PC-3 (cell line): ENCODE data around the gene SAMM50. TPM values are rescaled to one million over a fixed set of nuclear protein-coding genes. Genes with fewer than 3 reads are reported as not detected.

Experiments used
- ATAC-seq: fragments of 200-7000 bp; cut with Tn5 transposase; 2 replicates; pipeline ENCODE4 v1.9.1; 2020; ENCODE audit warnings: mild to moderate bottlenecking, moderate library complexity
- BruUV-seq: library from RNA; stranded (reverse); fragments of 400-500 nt; replicated peaks from 2 replicates; lab custom pipeline; 2021; lab: Mats Ljungman, UMichigan
- CTCF ChIA-PET: fragments of 300-600 bp; sonication (Branson Sonifier 250); formaldehyde crosslinking; loops from one replicate; lab custom pipeline; 2022; ENCODE audit warnings: antibody characterized with exemption; lab: Charles Lee
- POLR2A ChIA-PET: fragments of 300-600 bp; sonication (Branson Sonifier 250); formaldehyde crosslinking; loops from one replicate; lab custom pipeline; 2022; ENCODE audit warnings: antibody characterized with exemption; ENCODE audit not compliant: unreplicated experiment; lab: Charles Lee
- DNase-seq: peaks from one replicate; pipeline ENCODE4 v3.0.0-alpha.2; 2015
- H2AFZ ChIP-seq: fragments of 300-600 bp; sonication (generic); 2 replicates; pipeline ENCODE4 v1.6.0; 2016; ENCODE audit warnings: antibody characterized with exemption, low read length
- H3F3A ChIP-seq: fragments of 300-600 bp; sonication (generic); one replicate; pipeline ENCODE4 v1.6.0; 2017; ENCODE audit warnings: antibody characterized with exemption, low read length, control low read depth, mild to moderate bottlenecking; ENCODE audit not compliant: unreplicated experiment
- H3K27ac ChIP-seq: fragments of 300-600 bp; sonication (generic); 2 replicates; pipeline ENCODE4 v1.5.1; 2016; ENCODE audit warnings: mild to moderate bottlenecking, low read length
- H3K27me3 ChIP-seq: fragments of 300-600 bp; sonication (generic); 2 replicates; pipeline ENCODE4 v1.6.1; 2016; ENCODE audit warnings: low read length, mixed read lengths
- H3K36me3 ChIP-seq: fragments of 300-600 bp; sonication (generic); 2 replicates; pipeline ENCODE4 v1.6.1; 2016; ENCODE audit warnings: low read depth, mixed run types, low read length, mixed read lengths
- H3K4me1 ChIP-seq: fragments of 300-600 bp; sonication (generic); 2 replicates; pipeline ENCODE4 v1.5.1; 2016; ENCODE audit warnings: low read length; ENCODE audit not compliant: insufficient read depth
- H3K4me2 ChIP-seq: fragments of 300-600 bp; sonication (generic); 2 replicates; pipeline ENCODE4 v1.6.0; 2016; ENCODE audit warnings: low read length
- H3K4me3 ChIP-seq: fragments of 300-600 bp; sonication (generic); 2 replicates; pipeline ENCODE4 v1.5.1; 2016; ENCODE audit warnings: mild to moderate bottlenecking, low read length, mixed read lengths
- H3K79me2 ChIP-seq: fragments of 300-600 bp; sonication (generic); 2 replicates; pipeline ENCODE4 v1.6.1; 2017; ENCODE audit warnings: low read length, mixed read lengths
- H3K9ac ChIP-seq: fragments of 300-600 bp; sonication (generic); 2 replicates; pipeline ENCODE4 v1.6.0; 2016; ENCODE audit warnings: mild to moderate bottlenecking, low read length
- H3K9me2 ChIP-seq: fragments of 300-600 bp; sonication (generic); replicated peaks from 2 replicates; pipeline ENCODE4 v1.6.1; 2016; ENCODE audit warnings: mixed run types, low read length, mixed read lengths
- H3K9me3 ChIP-seq: fragments of 300-600 bp; sonication (generic); 2 replicates; pipeline ENCODE4 v1.6.1; 2016; ENCODE audit warnings: low read length, mixed read lengths
- H4K20me1 ChIP-seq: fragments of 300-600 bp; sonication (generic); 2 replicates; pipeline ENCODE4 v1.6.1; 2016; ENCODE audit warnings: low read length, mixed read lengths
- EZH2 ChIP-seq: fragments of 300-600 bp; sonication (generic); IDR thresholded peaks from one replicate; pipeline ENCODE4 v1.6.1; 2017; ENCODE audit warnings: antibody characterized with exemption, mild to moderate bottlenecking, low read length; ENCODE audit not compliant: unreplicated experiment
- EZH2phosphoT487 ChIP-seq: fragments of 300-600 bp; sonication (generic); IDR thresholded peaks from 2 replicates; pipeline ENCODE4 v1.6.1; 2018; ENCODE audit warnings: mild to moderate bottlenecking, antibody characterized with exemption, low read length, borderline replicate concordance
- intact Hi-C: fragments of 100-400 bp; cut with micrococcal nuclease; formaldehyde crosslinking; loops from 2 replicates; pipeline ENCODE4 v1.9.0; 2023
- total RNA-seq: library from RNA; depleted of rRNA; stranded (reverse); fragments of >200 nt; gene quantifications from 2 replicates; pipeline ENCODE4 v1.2.3, GENCODE V29; 2014
- TF ChIP-seq, protein P1 (sequence below): fragments of 300-600 bp; sonication (generic); conservative IDR thresholded peaks from 2 replicates; pipeline ENCODE4 v1.5.1; 2017; ENCODE audit warnings: antibody characterized with exemption, low read depth, mild to moderate bottlenecking, low read length

SAMM50 gene
- total RNA-seq, 1 experiment from 2014 or later: 34.5 TPM

DNA sequence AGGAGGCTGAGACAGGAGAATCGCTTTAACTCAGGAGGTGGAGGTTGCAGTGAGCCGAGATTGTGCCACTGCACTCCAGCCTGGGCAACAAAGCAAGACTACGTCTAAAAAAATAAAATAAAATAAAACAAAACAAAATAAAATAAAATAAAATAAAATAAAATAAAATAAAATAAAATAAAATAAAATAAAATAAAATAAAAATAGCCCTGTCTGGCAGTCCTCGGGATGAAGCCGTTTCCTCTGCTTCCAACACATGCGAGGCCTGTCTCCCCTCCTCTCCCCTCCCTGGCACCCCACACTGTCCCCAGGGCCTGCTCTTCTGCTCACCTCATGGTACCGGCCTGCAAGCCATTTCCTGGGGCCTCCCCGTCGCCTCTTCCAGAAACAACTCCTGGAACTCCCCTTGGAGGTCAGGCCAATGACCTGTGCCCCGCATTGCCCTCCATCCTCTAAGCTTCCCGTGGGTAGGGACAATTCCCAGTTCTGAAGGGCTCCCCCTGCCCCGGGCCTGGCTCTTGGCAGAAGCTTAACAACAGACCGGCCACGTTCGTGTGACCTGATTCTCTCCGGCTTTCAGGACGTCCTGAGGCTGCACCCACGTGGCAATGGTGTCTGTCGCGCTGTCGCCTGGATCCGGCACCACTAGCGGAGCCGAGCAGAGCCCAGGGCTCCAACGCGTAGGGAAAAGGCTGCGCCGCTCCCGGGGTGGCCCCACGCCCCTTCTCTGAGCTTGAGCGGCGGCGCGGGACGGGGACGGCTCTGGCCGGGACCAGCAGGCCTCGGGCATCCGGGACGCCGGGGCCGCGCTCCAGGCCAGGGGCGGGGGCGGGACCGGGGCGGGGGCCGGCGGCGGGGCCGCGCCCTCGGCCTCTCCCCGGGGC is 68.4 kb downstream of the SAMM50 start:
- Histone ChIP-seq H3K9me2 (no peaks in the 10 kb centered on the region), H3K9me3 (no peaks in the 10 kb centered on the region), H3K9ac (peak overlapping the region; percentile 95), H3K79me2 (peaks cover 56% of the 10 kb centered on the region), H3K4me2 (peak overlapping the region; percentile 89), H3K27ac (peak overlapping the region; percentile 56), H3K4me3 (peak overlapping the region; percentile 77), H4K20me1 (no peaks in the 10 kb centered on the region), H3K36me3 (no peaks in the 10 kb centered on the region), H3K27me3 (no peaks in the 10 kb centered on the region), H3K4me1 (peaks cover 22% of the 10 kb centered on the region), H3F3A (peaks cover 3% of the 10 kb centered on the region), H2AFZ (peak overlapping the region; percentile 76)
- peak; percentile 68 for ATAC-seq
- ChIA-PET POLR2A (no interaction called here), CTCF (no interaction called here)
- TF ChIP-seq EZH2 (no peak), EZH2phosphoT487 (no peak)
- TF ChIP-seq, protein P1, sequence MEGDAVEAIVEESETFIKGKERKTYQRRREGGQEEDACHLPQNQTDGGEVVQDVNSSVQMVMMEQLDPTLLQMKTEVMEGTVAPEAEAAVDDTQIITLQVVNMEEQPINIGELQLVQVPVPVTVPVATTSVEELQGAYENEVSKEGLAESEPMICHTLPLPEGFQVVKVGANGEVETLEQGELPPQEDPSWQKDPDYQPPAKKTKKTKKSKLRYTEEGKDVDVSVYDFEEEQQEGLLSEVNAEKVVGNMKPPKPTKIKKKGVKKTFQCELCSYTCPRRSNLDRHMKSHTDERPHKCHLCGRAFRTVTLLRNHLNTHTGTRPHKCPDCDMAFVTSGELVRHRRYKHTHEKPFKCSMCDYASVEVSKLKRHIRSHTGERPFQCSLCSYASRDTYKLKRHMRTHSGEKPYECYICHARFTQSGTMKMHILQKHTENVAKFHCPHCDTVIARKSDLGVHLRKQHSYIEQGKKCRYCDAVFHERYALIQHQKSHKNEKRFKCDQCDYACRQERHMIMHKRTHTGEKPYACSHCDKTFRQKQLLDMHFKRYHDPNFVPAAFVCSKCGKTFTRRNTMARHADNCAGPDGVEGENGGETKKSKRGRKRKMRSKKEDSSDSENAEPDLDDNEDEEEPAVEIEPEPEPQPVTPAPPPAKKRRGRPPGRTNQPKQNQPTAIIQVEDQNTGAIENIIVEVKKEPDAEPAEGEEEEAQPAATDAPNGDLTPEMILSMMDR: no peak
- intact Hi-C loops: loop anchor here (10.0 kb wide), 1 partner anchor 61 kb away; no protein-coding TSS in a partner anchor
- BruUV-seq: TSS peak; percentile 57
- peak; percentile 37 for DNase-seq

DNA sequence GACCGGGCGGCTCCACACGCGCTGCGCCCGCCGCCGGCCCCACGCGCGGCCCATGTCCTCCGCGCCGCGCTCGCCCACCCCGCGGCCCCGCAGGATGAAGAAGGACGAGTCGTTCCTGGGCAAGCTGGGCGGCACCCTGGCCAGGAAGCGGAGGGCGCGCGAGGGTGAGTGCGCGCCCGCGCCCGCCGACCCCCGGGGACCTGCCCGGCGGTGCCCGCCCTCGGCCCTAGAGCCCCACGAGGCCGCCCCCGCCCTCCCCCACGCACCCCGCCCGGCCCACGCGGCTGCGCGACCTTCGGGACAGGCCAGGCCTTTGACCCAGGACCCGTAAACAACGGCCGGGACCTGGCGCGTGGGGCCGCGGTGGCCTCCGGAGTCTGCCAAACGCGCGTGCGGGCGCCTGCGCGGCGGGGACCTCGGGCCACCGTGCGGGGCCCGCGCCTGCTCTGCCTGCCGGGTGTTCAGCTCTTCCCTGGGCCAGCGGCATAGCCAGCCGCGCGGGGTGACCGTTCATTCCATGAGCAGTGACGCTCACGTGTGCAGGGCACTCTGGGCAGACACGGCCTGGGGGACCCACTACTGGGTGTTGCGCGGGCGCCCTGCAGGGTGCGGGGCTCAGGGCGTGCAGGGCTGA is 69.2 kb downstream of the SAMM50 start, which contains the start of gene PARVB:
PARVB (plus strand) TSS at position 15 of the 634 bp plus-strand sequence; CDS start at position 53, 38 bp downstream.
- Histone ChIP-seq H2AFZ (peak within 1 kb of the TSS; percentile 76), H3K27ac (peak within 1 kb of the TSS; percentile 56), H3K36me3 (no peaks in the 10 kb centered on the region), H3K9me3 (no peaks in the 10 kb centered on the region), H3K9me2 (no peaks in the 10 kb centered on the region), H3K9ac (peak within 1 kb of the TSS; percentile 95), H4K20me1 (no peaks in the 10 kb centered on the region), H3F3A (peaks cover 3% of the 10 kb centered on the region), H3K4me2 (peak within 1 kb of the TSS; percentile 89), H3K27me3 (no peaks in the 10 kb centered on the region), H3K4me3 (peak within 1 kb of the TSS; percentile 77), H3K79me2 (peaks cover 57% of the 10 kb centered on the region), H3K4me1 (peaks cover 22% of the 10 kb centered on the region)
- no peak for TF ChIP-seq EZH2
- TF ChIP-seq, protein P1: no peak
- no peak for TF ChIP-seq EZH2phosphoT487
- ChIA-PET POLR2A (no interaction called here), CTCF (no interaction called here)
- ATAC-seq (peak; percentile 37), DNase-seq (peak; percentile 6)
- no TSS peak for BruUV-seq
- intact Hi-C loops: loop anchor here (10.0 kb wide), 1 partner anchor 60 kb away; no protein-coding TSS in a partner anchor
